Activated CD8-positive, alpha-beta memory T cell treated with anti-CD3 and anti-CD28 coated beads for 36 hours (primary cell): ENCODE data around the gene PDCD5. TPM values are rescaled to one million over a fixed set of nuclear protein-coding genes. Genes with fewer than 3 reads are reported as not detected.
"Not testable (repeated sequence)": the region's sequence is repeated elsewhere in the genome, so short reads cannot be mapped to it uniquely, and the experiment has no call there.

Experiments used
- CTCF ChIA-PET: fragments of 350-600 bp; sonication (Branson Sonifier 250); formaldehyde crosslinking; loops from one replicate; lab custom pipeline; 2021; ENCODE audit warnings: antibody characterized with exemption; lab: Charles Lee
- POLR2A ChIA-PET: fragments of 350-600 bp; sonication (Branson Sonifier 250); formaldehyde crosslinking; loops from one replicate; lab custom pipeline; 2021; ENCODE audit warnings: antibody characterized with exemption; lab: Charles Lee
- total RNA-seq, 2 experiments: library from RNA; stranded (reverse); gene quantifications; one replicate each; pipeline ENCODE4 v1.2.3, GENCODE V29; 2021

Gene PDCD5, protein sequence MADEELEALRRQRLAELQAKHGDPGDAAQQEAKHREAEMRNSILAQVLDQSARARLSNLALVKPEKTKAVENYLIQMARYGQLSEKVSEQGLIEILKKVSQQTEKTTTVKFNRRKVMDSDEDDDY
- total RNA-seq, result 100 to 1,000 TPM; 286 to 287 TPM

DNA sequence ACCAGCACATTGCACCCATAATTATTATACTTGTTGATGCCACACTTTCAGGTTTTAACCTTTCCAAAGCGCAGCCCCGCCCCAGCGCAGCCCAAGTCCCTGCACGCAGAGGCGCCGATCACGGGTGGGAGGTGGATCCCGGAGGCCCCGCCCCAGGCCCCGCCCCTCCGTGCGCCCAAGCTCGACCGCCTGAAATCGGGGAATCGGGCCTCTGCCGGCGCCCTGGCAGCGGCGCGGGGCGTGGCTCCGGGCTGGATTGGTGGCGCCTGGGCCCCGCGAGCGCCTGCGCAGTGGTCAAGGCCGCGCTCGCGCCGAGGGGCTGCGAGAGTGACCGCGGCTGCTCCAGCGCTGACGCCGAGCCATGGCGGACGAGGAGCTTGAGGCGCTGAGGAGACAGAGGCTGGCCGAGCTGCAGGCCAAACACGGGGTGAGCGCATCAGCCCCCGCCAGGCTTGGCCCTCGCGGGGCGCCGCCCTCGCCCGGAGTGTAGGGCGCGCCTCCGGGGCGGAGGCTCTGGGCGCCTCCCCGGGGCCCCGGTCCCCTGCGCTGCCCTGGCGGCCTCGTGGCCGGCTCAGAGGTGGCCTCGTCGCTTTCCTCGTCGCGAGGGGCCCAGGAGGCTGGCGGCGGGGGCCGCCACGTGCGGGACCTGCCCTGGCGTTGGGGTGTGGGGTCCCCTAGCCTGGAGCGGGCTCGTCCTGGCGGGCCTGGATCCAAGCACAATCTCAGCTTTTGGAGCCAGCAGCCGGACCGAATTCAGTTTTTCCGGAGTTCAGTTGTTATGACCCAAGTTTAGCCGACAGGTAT is at the start of gene PDCD5:
Gene PDCD5 (plus strand): TSS at position 290 of the 804 bp plus-strand sequence. CDS start 72 bp downstream, at position 362.
- ChIA-PET POLR2A (interaction anchor here (0.6 to 1.0 kb wide), 4 partner anchors 111 to 236 kb away, joined by 3 to 4 read pairs (median 3); partner anchors contain the start of genes NUDT19 and ZNF507), CTCF (interaction anchor here (0.7 to 1.2 kb wide), 2 partner anchors 11 to 1229 kb away, joined by 3 to 5 read pairs; no protein-coding TSS in a partner anchor)

DNA sequence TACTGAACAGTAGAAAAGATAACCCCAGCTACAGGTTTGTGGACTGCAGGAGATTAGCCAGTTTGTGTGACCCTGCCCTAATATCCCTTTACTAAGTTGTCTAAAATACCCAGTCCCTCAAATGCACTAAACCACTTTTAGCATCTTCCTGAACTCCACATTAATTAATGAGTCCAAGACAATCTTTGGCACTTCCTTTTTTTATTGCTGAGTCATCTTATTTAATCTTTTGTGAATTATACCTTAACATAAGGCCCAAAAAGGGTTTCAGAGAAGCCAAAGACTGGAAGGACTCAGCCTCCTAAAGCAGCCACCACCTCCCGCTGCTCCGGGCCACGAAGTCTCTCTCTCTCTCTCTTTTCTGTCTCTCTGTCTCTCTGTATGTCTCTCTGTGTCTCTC is 48.8 kb upstream of the PDCD5 start:
- ChIA-PET POLR2A (no interaction called here), CTCF (no interaction called here)

DNA sequence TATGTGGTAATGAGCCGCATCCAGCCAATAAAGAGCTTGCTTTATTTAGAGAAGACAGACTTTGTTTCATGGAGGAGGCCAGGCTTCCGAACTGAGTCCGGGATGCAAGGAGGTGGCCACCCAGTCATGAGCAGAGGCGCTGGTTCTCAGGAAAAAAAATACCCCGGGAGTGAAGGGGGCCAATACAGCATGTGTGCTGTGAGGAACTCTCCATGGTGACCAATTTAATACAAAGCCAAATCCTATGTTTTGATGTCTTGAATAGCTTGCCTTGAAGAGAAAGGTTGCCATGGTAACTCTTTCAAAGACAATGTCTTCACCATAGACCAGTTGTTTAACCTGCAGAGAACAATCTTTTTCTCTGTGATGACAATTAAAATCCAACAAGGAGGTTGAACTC is 43.4 kb upstream of the PDCD5 start:
- ChIA-PET POLR2A (no interaction called here), CTCF (no interaction called here)

DNA sequence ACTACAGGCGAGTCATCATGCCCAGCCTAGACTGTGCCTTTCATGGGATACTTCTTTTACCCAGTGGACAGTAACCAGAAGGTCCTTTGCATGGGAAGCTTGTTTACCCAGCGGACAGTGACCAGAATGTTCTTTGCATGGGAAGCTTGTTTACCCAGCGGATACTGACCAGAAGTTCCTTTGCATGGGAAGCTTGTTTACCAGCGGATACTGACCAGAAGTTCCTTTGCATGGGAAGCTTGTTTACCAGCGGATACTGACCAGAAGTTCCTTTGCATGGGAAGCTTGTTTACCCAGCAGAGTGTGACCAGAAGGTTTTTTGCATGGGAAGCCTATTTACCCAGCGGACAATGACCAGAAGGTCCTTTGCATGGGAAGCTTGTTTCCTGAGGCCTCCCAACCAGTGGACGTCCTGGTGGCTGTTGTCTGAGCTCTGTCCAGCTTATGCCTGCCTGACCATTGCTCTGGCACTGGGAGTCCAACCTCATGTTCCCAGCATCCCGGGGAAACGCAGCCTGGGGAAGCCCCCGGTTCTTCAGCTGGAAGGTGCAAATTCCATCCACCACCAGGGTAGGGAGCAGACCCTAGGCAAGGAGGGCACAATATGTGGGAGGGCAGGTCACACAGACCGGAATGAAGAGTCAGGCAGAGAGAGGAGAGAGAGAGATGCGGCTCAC is 41.6 kb upstream of the PDCD5 start:
- CTCF ChIA-PET, result interaction anchor here (0.5 kb wide), 1 partner anchor 1283 kb away, joined by 3 read pairs; no protein-coding TSS in a partner anchor
- POLR2A ChIA-PET, result no interaction called here

GRCh38 chr19:32540621-32541020 is 40.4 kb upstream of the PDCD5 start:
- POLR2A ChIA-PET, result no interaction called here
- CTCF ChIA-PET, result no interaction called here

DNA sequence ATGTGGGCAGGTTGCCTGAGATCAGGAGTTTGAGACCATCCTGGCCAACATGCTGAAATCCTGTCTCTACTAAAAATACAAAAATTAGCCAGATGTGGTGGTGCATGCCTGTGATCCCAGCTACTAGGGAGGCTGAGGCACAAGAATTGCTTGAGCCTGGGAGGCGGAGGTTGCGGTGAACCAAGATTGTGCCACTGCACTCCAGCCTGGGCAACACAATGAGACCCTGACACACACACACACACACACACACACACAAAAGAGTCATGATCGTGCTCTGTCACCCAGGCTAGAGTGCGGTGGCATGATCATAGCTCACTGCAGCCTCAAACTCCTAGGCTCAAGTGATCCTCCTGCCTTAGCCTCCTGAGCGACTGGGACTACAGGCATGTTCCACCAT is 39.6 kb upstream of the PDCD5 start:
- CTCF ChIA-PET, POLR2A ChIA-PET: not testable (repeated sequence)

DNA sequence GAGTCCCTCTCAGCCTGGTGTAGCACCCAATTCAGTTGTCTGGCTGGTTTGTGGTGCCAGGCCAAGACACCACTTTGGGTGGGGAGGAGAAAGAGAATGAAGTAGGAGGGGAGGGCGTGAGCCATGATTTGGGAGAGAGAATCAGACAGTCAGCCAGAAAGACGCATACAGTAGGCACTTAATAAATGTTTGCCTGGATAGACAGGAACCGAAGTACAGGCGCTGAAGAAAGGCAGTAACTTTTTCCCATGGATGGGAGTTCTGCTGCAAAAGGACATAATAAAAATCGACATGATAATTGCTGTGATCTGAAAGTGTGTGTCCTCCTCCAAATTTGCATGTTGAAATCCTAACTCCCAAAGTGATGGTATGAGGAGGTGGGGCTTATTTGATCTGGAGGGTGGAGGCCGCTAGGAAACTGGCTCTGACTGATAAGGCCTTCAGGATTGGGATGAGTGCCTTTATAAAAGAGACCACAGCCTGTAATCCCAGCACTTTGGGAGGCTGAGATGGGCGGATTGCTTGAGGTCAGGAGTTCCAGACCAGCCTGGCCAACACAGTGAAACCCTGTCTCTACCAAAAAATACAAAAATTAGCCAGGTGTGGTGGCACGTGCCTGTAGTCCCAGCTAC is 38.4 kb upstream of the PDCD5 start:
- ChIA-PET CTCF (no interaction called here), POLR2A (no interaction called here)

DNA sequence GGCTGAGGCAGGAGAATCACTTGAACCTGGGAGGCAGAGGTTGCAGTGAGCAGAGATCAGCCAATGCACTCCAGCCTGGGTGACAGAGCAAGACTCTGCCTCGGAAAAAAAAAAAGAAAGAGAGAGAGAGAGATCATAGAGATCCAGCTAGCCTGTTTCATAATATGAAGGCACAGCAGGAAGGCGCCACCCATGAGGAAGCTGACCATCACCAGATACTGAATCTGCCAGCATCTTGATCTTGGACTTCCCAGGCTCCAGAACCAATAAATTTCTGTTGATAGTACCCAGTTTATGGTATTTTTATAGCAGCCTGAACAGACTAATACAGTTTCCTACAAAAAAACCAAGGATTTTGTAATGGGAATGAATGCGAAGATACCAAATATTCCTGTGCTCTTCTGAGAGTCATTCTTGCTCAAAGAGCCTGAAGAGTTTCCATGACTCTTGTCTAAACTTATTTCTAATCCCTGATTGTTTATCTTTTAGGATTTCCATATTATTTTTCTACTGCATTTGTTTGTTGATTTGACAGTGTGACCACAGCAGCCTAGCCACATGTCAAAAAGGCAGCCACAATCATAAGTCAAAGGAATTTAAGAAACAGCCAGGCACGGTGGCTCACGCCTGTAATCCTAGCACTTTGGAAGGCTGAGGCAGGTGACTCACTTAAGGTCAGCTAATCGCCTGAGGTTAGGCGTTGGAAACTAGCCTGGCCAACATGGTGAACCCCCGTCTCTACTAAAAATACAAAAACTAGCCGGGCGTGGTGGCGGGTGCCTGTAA is 37.7 kb upstream of the PDCD5 start:
- CTCF ChIA-PET, result no interaction called here
- POLR2A ChIA-PET, result no interaction called here

DNA sequence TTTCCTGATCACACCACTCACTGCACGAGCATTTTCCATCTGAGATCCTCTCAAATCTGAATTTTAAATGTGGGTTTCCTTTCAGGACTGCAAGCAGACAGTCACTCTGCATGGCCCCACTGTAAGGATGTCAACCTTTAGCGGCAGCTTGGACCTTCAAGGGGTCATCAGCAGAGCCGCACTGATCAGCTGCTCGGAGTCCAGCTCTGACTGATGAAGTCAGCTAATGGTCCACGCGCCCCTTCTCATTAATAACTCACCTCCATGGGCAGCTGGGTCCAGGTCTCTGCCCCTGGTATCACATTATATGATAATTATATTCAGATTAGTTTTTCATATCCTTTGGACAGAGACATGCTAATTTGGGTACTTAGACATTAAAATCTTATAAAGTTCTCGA is 36.1 kb upstream of the PDCD5 start:
- ChIA-PET POLR2A (no interaction called here), CTCF (interaction anchor here (0.7 kb wide), 2 partner anchors 25 to 1878 kb away, joined by 3 read pairs; no protein-coding TSS in a partner anchor)

GRCh38 chr19:32550666-32551065 is 30.3 kb upstream of the PDCD5 start:
- ChIA-PET CTCF (no interaction called here), POLR2A (no interaction called here)

- ChIA-PET CTCF (interaction anchor here (0.5 kb wide), 1 partner anchor 1933 kb away, joined by 3 read pairs; no protein-coding TSS in a partner anchor), POLR2A (no interaction called here)
Observed at GRCh38 chr19:32555786-32556185, 25.2 kb upstream of the PDCD5 start.

DNA sequence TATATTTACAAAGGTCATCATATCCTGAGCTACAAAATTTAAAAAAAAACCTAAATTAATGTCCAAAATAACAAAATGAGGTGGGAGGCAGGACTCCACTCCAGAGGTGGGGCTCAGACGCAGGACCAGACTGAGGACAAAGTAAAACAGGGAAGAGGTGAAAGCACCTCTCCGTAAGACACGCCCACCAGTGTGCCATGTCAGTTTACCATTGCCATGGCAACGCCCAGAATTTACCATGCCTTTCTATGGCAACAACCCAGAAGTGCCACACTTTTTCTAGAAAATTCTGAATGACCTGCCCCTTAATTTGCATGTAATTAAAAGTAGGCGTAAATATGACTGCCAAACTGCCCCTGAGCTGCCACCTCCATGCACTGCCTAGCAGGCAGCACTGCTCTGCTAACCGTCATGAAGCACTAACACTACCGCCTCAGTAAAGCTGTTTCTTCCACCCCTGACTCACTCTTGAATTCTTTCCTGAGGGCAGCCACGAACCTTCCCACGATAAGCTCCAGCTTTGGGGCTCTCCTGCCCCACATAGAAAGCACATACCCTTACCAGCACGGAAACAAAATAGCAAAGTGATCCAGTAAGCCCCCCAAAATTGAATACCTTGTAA is 22.3 kb upstream of the PDCD5 start:
- ChIA-PET CTCF (interaction anchor here (0.7 kb wide), 1 partner anchor 1502 kb away, joined by 3 read pairs; no protein-coding TSS in a partner anchor), POLR2A (no interaction called here)

- CTCF ChIA-PET, result interaction anchor here (0.7 kb wide), 1 partner anchor 129 kb away, joined by 3 read pairs; no protein-coding TSS in a partner anchor
- POLR2A ChIA-PET, result no interaction called here
Observed at GRCh38 chr19:32563761-32564160, 17.2 kb upstream of the PDCD5 start.

- ChIA-PET POLR2A (no interaction called here), CTCF (no interaction called here)
Observed at GRCh38 chr19:32566246-32566830, 14.7 kb upstream of the PDCD5 start.

DNA sequence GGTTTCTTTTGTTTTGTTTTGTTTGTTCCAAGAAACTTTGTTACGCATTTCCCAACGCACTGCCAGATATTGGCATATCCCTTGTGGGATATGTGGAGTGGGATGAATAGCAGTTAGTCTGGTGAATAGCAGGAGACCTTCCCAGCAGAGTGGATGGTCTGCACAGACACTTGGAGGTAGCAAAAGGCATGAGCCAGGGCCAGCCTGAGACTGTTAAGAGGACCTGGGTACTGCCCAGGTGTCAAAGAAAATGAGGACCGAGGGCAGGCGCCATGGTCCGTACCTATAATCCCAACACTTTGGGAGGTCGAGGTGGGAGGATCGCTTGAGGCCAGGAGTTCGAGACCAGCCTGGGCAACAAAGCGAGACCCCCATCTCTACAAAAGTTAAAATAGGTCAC is 13.5 kb upstream of the PDCD5 start:
- ChIA-PET POLR2A (no interaction called here), CTCF (no interaction called here)

DNA sequence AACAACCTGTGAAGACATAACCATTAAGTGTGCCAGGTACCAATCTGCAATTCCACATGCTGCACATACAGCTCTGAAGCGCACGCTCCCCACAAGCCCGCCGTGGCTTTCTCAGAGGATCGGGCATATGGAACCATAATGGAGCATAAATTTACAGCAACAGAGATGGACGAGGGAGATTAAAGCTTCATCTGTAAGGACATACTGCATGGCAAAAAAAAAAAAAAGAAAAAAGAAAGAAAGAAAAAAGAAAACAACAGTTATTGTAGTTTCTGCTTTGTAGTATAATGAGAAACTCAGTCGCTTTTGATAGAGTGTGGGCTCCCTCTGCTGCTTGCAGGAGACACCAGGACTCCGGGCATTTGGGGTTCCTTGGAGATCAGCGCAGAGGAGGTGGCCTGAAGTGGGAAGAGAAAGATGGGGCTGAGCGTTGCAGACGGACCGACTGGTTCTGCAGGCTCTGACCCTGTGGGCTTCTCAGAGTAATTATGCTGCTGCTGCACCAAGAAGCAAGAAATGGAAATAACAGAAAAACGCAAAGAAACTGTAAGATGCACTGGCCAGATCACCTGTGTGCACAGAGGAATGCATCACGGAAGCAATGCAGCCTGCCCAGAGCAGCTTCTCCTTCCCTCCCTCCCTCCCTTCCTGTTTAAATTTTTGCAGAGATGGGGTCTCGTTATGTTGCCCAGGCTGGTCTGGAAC is 10.8 kb upstream of the PDCD5 start:
- CTCF ChIA-PET, result interaction anchor here (0.7 to 1.6 kb wide), 7 partner anchors 11 to 1874 kb away, joined by 3 read pairs; partner anchors contain the start of gene PDCD5

GRCh38 chr19:32571471-32572075 is 9.4 kb upstream of the PDCD5 start:
- POLR2A ChIA-PET, CTCF ChIA-PET: not testable (repeated sequence)

More for the DNA sequence above, 10.8 kb upstream of the PDCD5 start:
- POLR2A ChIA-PET, result no interaction called here
